Erythroblast (primary cell): ENCODE data around the gene SAFB2.
"Not testable (repeated sequence)": the region's sequence is repeated elsewhere in the genome, so short reads cannot be mapped to it uniquely, and the experiment has no call there.

ENCODE experiments used
- DNase-seq, 2 experiments: peaks; one replicate each; lab custom pipeline; 2025; lab: John Stamatoyannopoulos, UW
- GATA1 ChIP-seq: IDR thresholded peaks from 2 replicates; pipeline ENCODE4 v1.6.1; 2011; ENCODE audit warnings: low read depth, mild to moderate bottlenecking, control low read depth, low read length, moderate library complexity
- POLR2A ChIP-seq: IDR thresholded peaks from 2 replicates; pipeline ENCODE4 v1.6.1; 2011; ENCODE audit warnings: mild to moderate bottlenecking, low read length

SAFB2 gene

DNA sequence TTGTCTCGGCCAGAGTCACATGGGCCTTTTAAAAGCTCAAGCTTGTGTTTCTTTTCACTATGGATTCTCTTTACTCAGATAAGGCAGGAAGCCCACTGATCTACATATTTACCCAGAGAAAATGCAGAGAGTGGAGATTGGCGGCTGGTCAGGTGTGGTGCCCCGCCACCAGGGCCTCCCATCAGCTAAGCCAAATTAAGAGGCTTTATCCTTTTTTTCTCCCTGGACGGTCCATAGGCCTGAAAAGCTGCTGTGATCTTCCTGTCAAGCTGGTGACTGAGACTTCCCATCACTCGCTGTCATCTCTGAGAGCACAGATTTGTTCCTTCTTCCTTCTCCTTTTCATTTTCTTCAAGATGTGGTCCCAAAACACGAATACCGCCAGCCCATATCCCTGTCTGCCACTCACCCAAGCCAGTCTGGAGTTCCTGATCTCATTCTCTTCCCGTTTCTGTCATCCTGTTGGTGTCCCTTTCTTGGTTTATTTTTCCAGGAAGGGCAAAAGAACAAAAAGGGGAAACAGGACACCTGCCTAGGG is 2.2 kb upstream of the SAFB2 start:
- TF ChIP-seq POLR2A (no peak), GATA1 (no peak)
- DNase-seq: no peak

DNA sequence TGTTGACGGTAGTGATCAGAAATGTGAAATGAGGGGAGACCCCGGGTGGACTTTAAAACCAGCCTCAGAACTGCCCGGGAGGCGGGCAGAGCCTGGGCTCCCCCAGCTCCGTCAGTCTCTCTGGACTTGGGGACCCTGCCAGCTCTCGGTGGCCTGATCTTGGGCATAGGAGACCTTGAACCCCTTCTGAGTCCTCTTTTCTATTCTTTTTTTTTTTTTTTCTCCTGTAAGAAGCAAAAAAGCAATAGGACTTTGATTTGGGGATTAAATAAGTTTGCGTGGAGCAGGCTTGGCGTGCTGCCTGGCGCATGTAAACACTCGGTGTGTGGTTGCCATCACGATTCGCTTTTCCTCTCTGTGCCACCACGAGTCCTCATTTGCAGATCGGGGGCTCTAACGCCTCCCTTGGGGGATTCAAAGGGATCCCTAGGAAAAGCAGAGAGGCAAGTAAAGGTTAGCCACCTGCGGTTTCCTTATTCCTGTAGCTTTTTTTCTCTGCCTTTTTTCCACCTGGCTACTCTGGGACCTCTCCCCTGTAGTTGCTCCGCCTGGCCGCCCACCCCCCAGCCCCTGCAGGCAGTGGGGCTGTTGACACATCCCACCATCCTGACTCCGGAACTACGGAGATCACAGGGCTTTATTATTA is 1.6 kb upstream of the SAFB2 start:
- TF ChIP-seq POLR2A: no peak
- DNase-seq: peak; percentile 61 to 69

- no peak for TF ChIP-seq GATA1
- TF ChIP-seq POLR2A: no peak
- peak in 1 of 2 experiments; percentile 64 for DNase-seq
Observed at GRCh38 chr19:5623397-5624017, 931 bp upstream of the SAFB2 start.

GRCh38 chr19:5621945-5622464 is 571 bp downstream of the SAFB2 start:
- peak; percentile 49 to 59 for DNase-seq
- TF ChIP-seq POLR2A (no peak), GATA1 (no peak)

DNA sequence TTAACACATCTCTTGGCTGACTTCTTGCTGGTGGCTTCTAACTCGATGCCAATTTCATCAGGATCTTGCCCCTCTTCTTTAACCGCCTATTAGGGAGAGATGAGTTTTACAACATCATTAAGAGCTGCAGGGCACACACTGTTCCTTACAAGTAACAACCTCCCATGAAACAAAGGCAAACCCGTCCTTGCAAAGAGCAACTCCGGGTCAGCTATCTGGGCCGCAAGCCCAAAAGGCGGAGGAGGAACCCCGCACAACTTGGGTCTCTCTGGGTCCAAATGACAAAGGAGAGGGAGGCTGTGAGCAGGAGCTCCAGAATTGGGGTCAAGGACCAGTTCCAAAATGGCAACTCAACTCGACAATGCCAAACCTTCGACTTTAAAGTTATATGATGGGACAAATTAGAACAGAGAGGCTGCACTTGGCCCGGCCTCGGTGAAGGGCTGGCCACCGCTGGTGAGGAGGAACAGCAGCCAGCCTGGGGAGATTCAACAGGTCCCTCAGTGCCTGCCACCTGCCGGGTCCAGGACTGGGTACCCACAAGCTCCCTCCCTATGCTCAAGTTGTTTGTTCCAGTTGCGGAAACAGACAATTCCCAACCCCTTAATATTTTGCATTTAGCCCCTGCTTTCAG is 1.1 kb downstream of the SAFB2 start:
- no peak for DNase-seq
- TF ChIP-seq POLR2A: no peak
- no peak for TF ChIP-seq GATA1

- no peak for TF ChIP-seq POLR2A
- TF ChIP-seq GATA1: no peak
- DNase-seq: no peak
Observed at GRCh38 chr19:5619946-5620345, 2.6 kb downstream of the SAFB2 start.

DNA sequence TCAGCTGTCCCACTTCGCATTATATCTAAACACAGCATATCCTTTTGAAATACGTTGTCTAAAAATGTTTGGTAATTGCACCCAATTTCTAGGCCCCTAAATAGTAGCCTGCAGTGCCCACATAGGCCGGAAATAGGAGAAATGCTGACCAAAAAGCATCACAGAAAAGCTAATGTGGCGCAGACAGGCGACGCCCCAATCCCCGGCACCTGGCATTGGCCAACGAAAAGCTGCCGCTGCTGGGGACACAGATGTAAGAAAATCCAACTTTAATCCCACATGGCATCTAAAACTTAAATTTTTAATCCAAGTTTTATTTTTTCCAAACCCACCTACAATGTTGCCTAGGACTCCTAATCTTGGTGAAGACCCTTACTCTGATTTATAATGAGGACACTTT is 4.0 kb downstream of the SAFB2 start:
- DNase-seq: no peak
- TF ChIP-seq GATA1 (no peak), POLR2A (no peak)

- no peak for DNase-seq
- TF ChIP-seq GATA1 (no peak), POLR2A (no peak)
Observed at GRCh38 chr19:5617080-5617479, 5.5 kb downstream of the SAFB2 start.

DNA sequence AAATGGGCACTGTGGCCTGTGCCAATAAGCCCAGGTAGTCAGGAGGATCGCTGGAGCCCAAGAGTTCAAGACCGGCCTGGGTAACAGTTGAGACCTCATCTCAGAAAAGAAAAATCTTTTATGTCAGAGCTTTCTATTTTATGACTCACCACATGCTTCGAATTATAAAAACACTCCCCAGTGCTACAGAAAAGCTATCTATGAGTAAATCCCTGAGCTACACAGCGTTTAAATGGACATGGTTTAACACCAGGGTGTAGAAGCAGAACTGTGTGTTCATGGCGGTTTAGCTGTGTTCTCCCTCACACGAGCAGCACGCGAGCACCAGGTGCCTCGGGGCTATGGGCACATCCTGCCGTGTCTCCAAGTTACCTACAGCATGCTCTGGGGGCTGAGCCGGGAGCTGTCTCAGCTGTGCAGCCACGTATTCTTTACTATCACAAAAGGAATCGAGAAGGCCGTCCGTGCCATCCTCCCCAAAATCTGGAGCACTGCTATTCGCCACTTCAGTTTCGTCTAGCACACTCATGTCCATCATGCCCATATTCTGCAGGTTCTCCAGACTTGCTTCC is 6.7 kb downstream of the SAFB2 start:
- DNase-seq: no peak
- TF ChIP-seq GATA1 (no peak), POLR2A (no peak)

- no peak for DNase-seq
- TF ChIP-seq POLR2A (no peak), GATA1 (no peak)
Observed at GRCh38 chr19:5612891-5613865, 9.4 kb downstream of the SAFB2 start.

GRCh38 chr19:5609881-5610448 is 12.6 kb downstream of the SAFB2 start:
- TF ChIP-seq POLR2A: no peak
- no peak for TF ChIP-seq GATA1
- DNase-seq: no peak

GRCh38 chr19:5608766-5609165 is 13.8 kb downstream of the SAFB2 start:
- not testable (repeated sequence) for DNase-seq

GRCh38 chr19:5608291-5608690 is 14.3 kb downstream of the SAFB2 start:
- no peak for DNase-seq

More at GRCh38 chr19:5608291-5608690, 14.3 kb downstream of the SAFB2 start:
- no peak for TF ChIP-seq GATA1
- TF ChIP-seq POLR2A: no peak
